Fibroblast of lung (primary cell): ENCODE measurements around the gene FRMD4A.

Experiments
- EZH2 ChIP-seq: IDR thresholded peaks from 2 replicates; pipeline ENCODE4 v1.5.1; 2012; ENCODE audit warnings: low read length, control low read depth, mild to moderate bottlenecking; ENCODE audit errors: missing control alignments
- TF ChIP-seq, protein P1 (sequence below), 2 donors: IDR thresholded peaks in 1 of 2; conservative IDR thresholded peaks in 1 of 2; 1 replicate in 1 of 2; 2 replicates in 1 of 2; pipeline ENCODE4 v1.5.1; 2011 to 2012; ENCODE audit warnings: low read length in 2 of 2, control low read depth in 1 of 2, inconsistent platforms in 1 of 2, low read depth in 1 of 2, mild to moderate bottlenecking in 1 of 2

DNA sequence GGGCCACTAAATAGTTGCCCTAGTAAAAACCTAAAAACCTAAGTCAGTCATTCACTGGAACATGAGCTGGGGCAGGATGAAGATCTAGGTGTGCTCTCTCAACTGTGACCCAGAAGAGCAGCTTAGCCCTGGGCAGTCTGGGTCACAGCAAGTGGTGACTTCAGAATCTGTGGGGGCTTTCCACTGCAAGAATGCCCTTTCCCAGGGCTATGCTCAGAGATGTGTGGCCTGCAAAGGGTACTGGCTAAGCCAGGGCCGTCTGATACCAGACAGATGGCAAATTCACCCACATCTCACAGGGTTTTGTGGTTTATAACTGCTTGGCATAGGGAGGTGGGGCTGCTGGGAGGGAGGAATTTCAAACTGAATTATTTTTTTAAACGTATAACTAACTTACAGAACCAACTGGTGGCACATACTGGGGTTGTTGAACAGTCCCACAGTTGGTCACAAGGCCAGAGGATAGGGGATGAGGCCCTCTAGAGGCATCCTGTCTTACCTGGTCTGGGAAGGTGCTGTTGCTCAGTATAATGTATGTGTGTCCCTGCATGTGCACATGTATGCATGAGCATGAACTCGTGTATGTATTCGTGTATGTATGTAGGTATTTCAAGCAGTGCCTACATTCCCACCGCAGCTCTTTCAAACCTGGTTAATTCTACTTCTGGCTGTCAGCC, 680.7 kb downstream of the FRMD4A start:
- TF ChIP-seq, protein P1, sequence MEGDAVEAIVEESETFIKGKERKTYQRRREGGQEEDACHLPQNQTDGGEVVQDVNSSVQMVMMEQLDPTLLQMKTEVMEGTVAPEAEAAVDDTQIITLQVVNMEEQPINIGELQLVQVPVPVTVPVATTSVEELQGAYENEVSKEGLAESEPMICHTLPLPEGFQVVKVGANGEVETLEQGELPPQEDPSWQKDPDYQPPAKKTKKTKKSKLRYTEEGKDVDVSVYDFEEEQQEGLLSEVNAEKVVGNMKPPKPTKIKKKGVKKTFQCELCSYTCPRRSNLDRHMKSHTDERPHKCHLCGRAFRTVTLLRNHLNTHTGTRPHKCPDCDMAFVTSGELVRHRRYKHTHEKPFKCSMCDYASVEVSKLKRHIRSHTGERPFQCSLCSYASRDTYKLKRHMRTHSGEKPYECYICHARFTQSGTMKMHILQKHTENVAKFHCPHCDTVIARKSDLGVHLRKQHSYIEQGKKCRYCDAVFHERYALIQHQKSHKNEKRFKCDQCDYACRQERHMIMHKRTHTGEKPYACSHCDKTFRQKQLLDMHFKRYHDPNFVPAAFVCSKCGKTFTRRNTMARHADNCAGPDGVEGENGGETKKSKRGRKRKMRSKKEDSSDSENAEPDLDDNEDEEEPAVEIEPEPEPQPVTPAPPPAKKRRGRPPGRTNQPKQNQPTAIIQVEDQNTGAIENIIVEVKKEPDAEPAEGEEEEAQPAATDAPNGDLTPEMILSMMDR (conservative IDR thresholded peaks at IDR 0.05 in 1 of 2, IDR thresholded peaks at IDR 0.05 in 1 of 2; ENCODE audit: low read depth in 1 of 2, low read length in 2 of 2), result no peak
- TF ChIP-seq EZH2, result no peak
